Nasal cavity respiratory epithelium epithelial cell of viscerocranial mucosa (primary cell): ENCODE measurements around the gene PDCL2. TPM values are rescaled to one million over a fixed set of nuclear protein-coding genes. Genes with fewer than 3 reads are reported as not detected.

Source experiments
- total RNA-seq: library from RNA; depleted of rRNA; stranded (reverse); fragments of >200 nt; gene quantifications from 2 replicates; pipeline ENCODE4 v1.2.3, GENCODE V29; 2014

Gene PDCL2
- total RNA-seq, result 0.07 and 0.34 TPM in 2 replicates

GRCh38 chr4:55592014-55592413, at the start of gene PDCL2:
TSS of gene PDCL2 (minus strand) at chr4:55592245. CDS start at chr4:55592109, 136 bp downstream.

GRCh38 chr4:55635741-55636655, 44.0 kb upstream of the PDCL2 start, which contains the start of gene NMU:
TSS of gene NMU (minus strand) at chr4:55636298. CDS start at chr4:55636192, 106 bp downstream.

GRCh38 chr4:55546756-55547465, 45.1 kb downstream of the PDCL2 start, which contains the start of gene CLOCK:
TSS of gene CLOCK (minus strand) at chr4:55546909. CDS start at chr4:55482785, 64,124 bp downstream.

Other genes starting within 250 kb of the PDCL2 start
- 4.4 and 33.9 TPM in 2 replicates for gene SRD5A3, start 246.0 kb downstream of the PDCL2 start, total RNA-seq
- 71.8 and 164 TPM in 2 replicates for gene TMEM165, start 196.3 kb downstream of the PDCL2 start, total RNA-seq
- gene CLOCK, start 45.3 kb downstream of the PDCL2 start, total RNA-seq, result 38.3 and 45.3 TPM in 2 replicates
- gene NMU, start 44.1 kb upstream of the PDCL2 start, total RNA-seq, result 4.7 and 13.7 TPM in 2 replicates
- gene EXOC1L, start 227.5 kb upstream of the PDCL2 start, total RNA-seq, result not detected in 2 replicates